SK-N-SH (cell line): ENCODE measurements around the gene RBM20. TPM values are rescaled to one million over a fixed set of nuclear protein-coding genes. Genes with fewer than 3 reads are reported as not detected.

Experiments
- CTCF ChIA-PET: fragments of 300-600, 350-600 bp; formaldehyde crosslinking; extraction: SDS; loops from one replicate; lab custom pipeline; 2021; lab: Yijun Ruan, JAX
- POLR2A ChIA-PET: fragments of 350-600 bp; sonication (Branson Sonifier 250); formaldehyde crosslinking; extraction: SDS; loops from one replicate; lab custom pipeline; 2020; ENCODE audit warnings: antibody characterized with exemption, inconsistent platforms; lab: Yijun Ruan, JAX
- DNase-seq: peaks from one replicate; pipeline ENCODE4 v3.0.0; 2012
- H2AFZ ChIP-seq: fragments of 200-600 bp; sonication (generic); 2 replicates; pipeline ENCODE4 v1.8.1; 2016; ENCODE audit warnings: antibody characterized with exemption, mild to moderate bottlenecking, low read depth
- H3F3A ChIP-seq: fragments of 200-600 bp; sonication (generic); replicated peaks from 2 replicates; pipeline ENCODE3; 2016; ENCODE audit warnings: antibody characterized with exemption, mild to moderate bottlenecking; ENCODE audit not compliant: insufficient read depth
- H3K27ac ChIP-seq, 2 experiments: fragments of 200-500 bp in 1 of 2; fragments of 200-600 bp in 1 of 2; sonication (Bioruptor generic) in 1 of 2; sonication (generic), shearing (Covaris generic) in 1 of 2; 2 replicates each; pipeline versions ENCODE4 v1.5.1 to v1.6.1; 2014 to 2016; ENCODE audit warnings: low read depth in 2 of 2, inconsistent platforms in 1 of 2, low read length in 1 of 2, mild to moderate bottlenecking in 1 of 2, mixed read lengths in 1 of 2
- H3K27me3 ChIP-seq: fragments of 200-600 bp; sonication (generic), shearing (Covaris generic); 2 replicates; pipeline ENCODE4 v1.6.1; 2016; ENCODE audit warnings: mixed run types; ENCODE audit not compliant: insufficient read depth
- H3K36me3 ChIP-seq, 2 experiments: fragments of 200-500 bp in 1 of 2; fragments of 200-600 bp in 1 of 2; sonication (Bioruptor generic) in 1 of 2; sonication (generic) in 1 of 2; replicated peaks in 1 of 2; 2 replicates each; pipeline versions ENCODE3 to v1.5.1; 2014 to 2016; ENCODE audit warnings: low read length in 1 of 2, mild to moderate bottlenecking in 1 of 2; ENCODE audit not compliant: insufficient read depth in 2 of 2, control insufficient read depth in 1 of 2
- H3K4me1 ChIP-seq, 2 experiments: fragments of 200-500 bp in 1 of 2; fragments of 200-600 bp in 1 of 2; sonication (Bioruptor generic) in 1 of 2; sonication (generic), shearing (Covaris generic) in 1 of 2; 2 replicates each; pipeline versions ENCODE4 v1.5.1 to v1.6.1; 2014 to 2016; ENCODE audit warnings: low read depth in 1 of 2, low read length in 1 of 2, mixed run types in 1 of 2; ENCODE audit not compliant: insufficient read depth in 2 of 2, control insufficient read depth in 1 of 2
- H3K4me2 ChIP-seq: fragments of 200-600 bp; sonication (generic), shearing (Covaris generic); 2 replicates; pipeline ENCODE4 v1.6.1; 2017; ENCODE audit warnings: mixed run types
- H3K4me3 ChIP-seq, 2 experiments: fragments of 200-500 bp in 1 of 2; fragments of 200-600 bp in 1 of 2; sonication (Bioruptor generic) in 1 of 2; sonication (generic), shearing (Covaris generic) in 1 of 2; 2 replicates each; pipeline versions ENCODE4 v1.5.1 to v1.8.1; 2014 to 2016; ENCODE audit warnings: low read depth in 2 of 2, inconsistent platforms in 1 of 2, low read length in 1 of 2, mild to moderate bottlenecking in 1 of 2, mixed read lengths in 1 of 2, moderate library complexity in 1 of 2
- H3K79me2 ChIP-seq: fragments of 200-600 bp; sonication (generic); 2 replicates; pipeline ENCODE4 v1.8.1; 2017; ENCODE audit warnings: mild to moderate bottlenecking; ENCODE audit not compliant: insufficient read depth
- H3K9ac ChIP-seq: fragments of 200-600 bp; sonication (generic); 2 replicates; pipeline ENCODE4 v1.6.1; 2017; ENCODE audit warnings: mixed run types
- H3K9me2 ChIP-seq: fragments of 200-600 bp; sonication (generic); 2 replicates; pipeline ENCODE4 v1.6.1; 2017; ENCODE audit warnings: mixed run types
- H3K9me3 ChIP-seq: fragments of 200-600 bp; sonication (generic); 2 replicates; pipeline ENCODE4 v1.6.1; 2017; ENCODE audit warnings: mixed run types, mild to moderate bottlenecking, moderate library complexity
- H4K20me1 ChIP-seq: fragments of 200-600 bp; sonication (generic); 2 replicates; pipeline ENCODE4 v1.6.1; 2017; ENCODE audit warnings: mild to moderate bottlenecking, mixed run types; ENCODE audit not compliant: insufficient read depth
- CTCF ChIP-seq: fragments of 200-600 bp; sonication (generic); IDR thresholded peaks from 2 replicates; pipeline ENCODE4 v1.6.1; 2017; ENCODE audit warnings: antibody characterized with exemption, mild to moderate bottlenecking, moderate library complexity
- ELF1 ChIP-seq: IDR thresholded peaks from 2 replicates; pipeline ENCODE4 v1.4.0; 2012
- EP300 ChIP-seq, 2 experiments: IDR thresholded peaks; 2 replicates each; pipeline versions ENCODE4 v1.4.0 to v1.6.1; 2012; ENCODE audit warnings: borderline replicate concordance in 1 of 2, low read depth in 1 of 2, low read length in 1 of 2
- GATA2 ChIP-seq: sonication (generic); formaldehyde crosslinking; IDR thresholded peaks from 2 replicates; pipeline ENCODE4 v1.5.0; 2020; ENCODE audit warnings: mild to moderate bottlenecking, missing genetic modification reagents
- MEF2A ChIP-seq: IDR thresholded peaks from 2 replicates; pipeline ENCODE4 v1.4.0; 2012; ENCODE audit warnings: low read depth, borderline replicate concordance
- NFIC ChIP-seq: IDR thresholded peaks from 2 replicates; pipeline ENCODE4 v1.4.0; 2012; ENCODE audit warnings: borderline replicate concordance
- NRF1 ChIP-seq: IDR thresholded peaks from 2 replicates; pipeline ENCODE4 v1.6.1; 2012; ENCODE audit warnings: low read depth, mild to moderate bottlenecking, low read length
- POLR2AphosphoS5 ChIP-seq: IDR thresholded peaks from 2 replicates; pipeline ENCODE4 v1.6.1; 2012; ENCODE audit warnings: low read depth, low read length
- RAD21 ChIP-seq: IDR thresholded peaks from 2 replicates; pipeline ENCODE4 v1.6.1; 2012; ENCODE audit warnings: mild to moderate bottlenecking, low read length
- RCOR1 ChIP-seq: fragments of 150-350 bp; IDR thresholded peaks from 2 replicates; pipeline ENCODE4 v1.6.1; 2017; ENCODE audit warnings: antibody characterized with exemption, low read length
- RFX5 ChIP-seq: IDR thresholded peaks from 2 replicates; pipeline ENCODE4 v1.6.1; 2012; ENCODE audit warnings: mild to moderate bottlenecking, improper control_type of control experiment, low read length
- SIN3A ChIP-seq: IDR thresholded peaks from 2 replicates; pipeline ENCODE4 v1.6.1; 2012; ENCODE audit warnings: low read depth, mild to moderate bottlenecking, low read length, moderate library complexity, borderline replicate concordance
- SMC3 ChIP-seq: IDR thresholded peaks from 2 replicates; pipeline ENCODE4 v1.6.1; 2012; ENCODE audit warnings: low read depth, low read length, improper control_type of control experiment
- TCF12 ChIP-seq: IDR thresholded peaks from 2 replicates; pipeline ENCODE4 v1.4.0; 2012
- TEAD4 ChIP-seq: IDR thresholded peaks from 2 replicates; pipeline ENCODE4 v1.4.0; 2012; ENCODE audit warnings: mild to moderate bottlenecking, borderline replicate concordance; ENCODE audit not compliant: insufficient read depth
- USF1 ChIP-seq: IDR thresholded peaks from 2 replicates; pipeline ENCODE4 v1.4.0; 2012; ENCODE audit warnings: low read depth, borderline replicate concordance
- YY1 ChIP-seq: IDR thresholded peaks from 2 replicates; pipeline ENCODE4 v1.4.0; 2012; ENCODE audit warnings: low read depth, mild to moderate bottlenecking
- WGBS: methylation state at CpG from one replicate; pipeline ENCODE4 v1.1.6; 2017; ENCODE audit warnings: low lambda C conversion rate; 5-methylcytosine and 5-hydroxymethylcytosine counted together
- polyA plus RNA-seq, 3 experiments: library from polyadenylated mRNA; depleted of rRNA; stranded (reverse); fragments of >200 nt; gene quantifications; 2 replicates each; pipeline ENCODE4 v1.2.3, GENCODE V29; 2012

Gene RBM20
- polyA plus RNA-seq, 1 of the 3 experiments (the other 2 are of a cell fraction), result 0.64 TPM

- ChIA-PET POLR2A (no interaction called here), CTCF (no interaction called here)
- peaks cover 4 to 46% of the 10 kb centered on the region in 2 experiments; a peak in 2 of 4 replicates for H3K4me1 ChIP-seq
- H3K27me3 ChIP-seq, result no peaks in the 10 kb centered on the region
- no peak overlapping the region for H2AFZ ChIP-seq
- H3K4me2 ChIP-seq, result no peak overlapping the region
- peaks cover 3% of the 10 kb centered on the region for H3F3A ChIP-seq
- H3K9ac ChIP-seq, result no peak overlapping the region
- TF ChIP-seq POLR2AphosphoS5 (no peak), YY1 (no peak), CTCF (no peak), GATA2 (CRISPR knock-in tag) (no peak), MEF2A (no peak), NFIC (no peak), SMC3 (no peak), TCF12 (no peak), SIN3A (no peak), ELF1 (no peak), EP300 (IDR thresholded peaks at IDR 0.05; ENCODE audit: borderline replicate concordance in 1 of 2, low read depth in 1 of 2, low read length in 1 of 2) (no peak)
- H3K4me3 ChIP-seq, result no peak overlapping the region
- no peaks in the 10 kb centered on the region for H3K79me2 ChIP-seq
- H3K36me3 ChIP-seq, result no peaks in the 10 kb centered on the region
- H3K9me3 ChIP-seq, result no peaks in the 10 kb centered on the region
- H3K9me2 ChIP-seq, result no peaks in the 10 kb centered on the region
- no peak for DNase-seq
- H4K20me1 ChIP-seq, result no peaks in the 10 kb centered on the region
- 95% methylated on average over 3 of the region's 3 CpGs for WGBS
- no peak overlapping the region for H3K27ac ChIP-seq
These were observed 132.9 kb downstream of the RBM20 start for GRCh38 chr10:110777017-110777416.

- no peaks in the 10 kb centered on the region for H3K27me3 ChIP-seq
- no peak overlapping the region for H3K27ac ChIP-seq
- DNase-seq, result no peak
- H3K36me3 ChIP-seq, result no peaks in the 10 kb centered on the region
- TF ChIP-seq EP300 (IDR thresholded peaks at IDR 0.05; ENCODE audit: borderline replicate concordance in 1 of 2, low read depth in 1 of 2, low read length in 1 of 2) (no peak), RFX5 (no peak), RAD21 (no peak), NRF1 (no peak), YY1 (no peak), ELF1 (no peak), MEF2A (no peak), POLR2AphosphoS5 (no peak), TEAD4 (no peak), RCOR1 (no peak), USF1 (no peak)
- H3K9me2 ChIP-seq, result no peaks in the 10 kb centered on the region
- H3K9ac ChIP-seq, result no peak overlapping the region
- no peaks in the 10 kb centered on the region for H3K9me3 ChIP-seq
- H3F3A ChIP-seq, result peaks cover 3% of the 10 kb centered on the region
- 75% methylated on average over 4 of the region's 4 CpGs for WGBS
- POLR2A ChIA-PET, result no interaction called here
- H3K4me1 ChIP-seq, result peaks cover 4 to 46% of the 10 kb centered on the region in 2 experiments; a peak in 2 of 4 replicates
- H3K4me3 ChIP-seq, result no peak overlapping the region
- CTCF ChIA-PET, result interaction anchor here (1.6 kb wide), 1 partner anchor 31 kb away, joined by 3 read pairs; no protein-coding TSS in a partner anchor
- no peak overlapping the region for H3K4me2 ChIP-seq
- no peaks in the 10 kb centered on the region for H4K20me1 ChIP-seq
- H2AFZ ChIP-seq, result no peak overlapping the region
- H3K79me2 ChIP-seq, result no peaks in the 10 kb centered on the region
These were observed 133.5 kb downstream of the RBM20 start for GRCh38 chr10:110777661-110778060.
